Measurements from ENCODE around the gene TMEM91.

- TF ChIP-seq EZH2 (IDR thresholded peaks at IDR 0.05): no peak
- TF ChIP-seq POLR2AphosphoS5 (IDR thresholded peaks at IDR 0.05; ENCODE audit: borderline replicate concordance, low read depth, low read length): no peak
Measured at GRCh38 chr19:41354343-41354953, 21.9 kb upstream of the TMEM91 start.
